ENCODE measurements around the gene BOLA1. TPM values are rescaled to one million over a fixed set of nuclear protein-coding genes. Genes with fewer than 3 reads are reported as not detected.

Gene BOLA1
- total and polyA plus RNA-seq, 2 of the 13 experiments (the other 11 are each of a cell fraction or from before 2014, with no cell fraction given): 3.2 to 4.2 TPM

- no peak for TF ChIP-seq LRRFIP1 (CRISPR knock-in tag; conservative IDR thresholded peaks at IDR 0.05)
- TF ChIP-seq E2F5 (CRISPR knock-in tag; conservative IDR thresholded peaks at IDR 0.05): peak; percentile 71
- TF ChIP-seq ZHX2 (IDR thresholded peaks at IDR 0.05; ENCODE audit: low read depth): peak; percentile 47; the same call in 1 of the 2 replicates
- no peak; the same call in 1 of the 2 replicates for TF ChIP-seq ZHX2 (CRISPR knock-in tag; IDR thresholded peaks at IDR 0.05; ENCODE audit: borderline replicate concordance)
- TF ChIP-seq HNRNPH1 (optimal IDR thresholded peaks at IDR 0.05; ENCODE audit: low read depth, low read length): no peak
- peak; percentile 89 for TF ChIP-seq ATF1 (CRISPR knock-in tag; IDR thresholded peaks at IDR 0.05)
- TF ChIP-seq ZNF354B (CRISPR knock-in tag; IDR thresholded peaks at IDR 0.05): no peak
- TF ChIP-seq SCMH1 (CRISPR knock-in tag; IDR thresholded peaks at IDR 0.05; ENCODE audit: borderline replicate concordance): no peak
- TF ChIP-seq ZNF580 (CRISPR knock-in tag; IDR thresholded peaks at IDR 0.05; ENCODE audit: borderline replicate concordance, low read depth): peak; percentile 75; the same call in 1 of the 2 replicates
- no peak for TF ChIP-seq ZNF121 (CRISPR knock-in tag; IDR thresholded peaks at IDR 0.05)
- 0 out of 2 replicates have a peak, but pooled peaks have one; percentile 77 for TF ChIP-seq ZSCAN9 (CRISPR knock-in tag; IDR thresholded peaks at IDR 0.05; ENCODE audit: borderline replicate concordance)
- TF ChIP-seq RARA (CRISPR knock-in tag; IDR thresholded peaks at IDR 0.05): no peak
- TF ChIP-seq HBP1 (CRISPR knock-in tag; IDR thresholded peaks at IDR 0.05; ENCODE audit: low read depth): peak; percentile 22; the same call in 1 of the 2 replicates
- peak; percentile 81 for TF ChIP-seq CREM (IDR thresholded peaks at IDR 0.05)
- no peak for TF ChIP-seq CREM (CRISPR knock-in tag; IDR thresholded peaks at IDR 0.05)
- TF ChIP-seq HES4 (CRISPR knock-in tag; IDR thresholded peaks at IDR 0.05; ENCODE audit: borderline replicate concordance): no peak
- no peak for TF ChIP-seq ZGPAT (CRISPR knock-in tag; IDR thresholded peaks at IDR 0.05)
These were observed 12.8 kb upstream of the BOLA1 start (continued) for GRCh38 chr1:149886396-149887195.

All from HepG2 (cell line).